Posterior cingulate gyrus (tissue), 11 donors: ENCODE data around the gene PLPP1.

Experiments
- DNase-seq, 10 donors: peaks; one replicate each; pipeline versions ENCODE4 v3.0.0 to v3.0.0-alpha.2; 2020 to 2021; ENCODE audit warnings: mixed read lengths in 3 of 10
- intact Hi-C: fragments of 100-400 bp; cut with DNase I; formaldehyde crosslinking; loops from one replicate; pipeline ENCODE4 v1.15.1; 2023

Gene PLPP1

GRCh38 chr5:55534436-55535198 is at the start of gene PLPP1:
PLPP1 (minus strand) TSS chr5:55534964; CDS start chr5:55534629, 335 bp downstream.
- DNase-seq = peak; percentile 89 to 99 (median 94)
- intact Hi-C loops = loop anchor here (1.0 to 10.0 kb wide), 5 partner anchors 68 to 190 kb away; no protein-coding TSS in a partner anchor

- intact Hi-C loops = no loop called here
- DNase-seq = no peak
Measured at GRCh38 chr5:55583578-55583977, 48.8 kb upstream of the PLPP1 start.

- DNase-seq = no peak
- intact Hi-C loops = no loop called here
Measured at GRCh38 chr5:55582256-55582655, 47.5 kb upstream of the PLPP1 start.

GRCh38 chr5:55580042-55580441 is 45.3 kb upstream of the PLPP1 start:
- no peak for DNase-seq
- intact Hi-C loops = no loop called here

GRCh38 chr5:55578771-55579170 is 44.0 kb upstream of the PLPP1 start:
- intact Hi-C loops = no loop called here
- no peak for DNase-seq

- intact Hi-C loops = no loop called here
- DNase-seq = peak in 1 of 10 donors; percentile 29
Measured at GRCh38 chr5:55577353-55578060, 42.7 kb upstream of the PLPP1 start.

GRCh38 chr5:55576661-55577060 is 41.9 kb upstream of the PLPP1 start:
- intact Hi-C loops = no loop called here
- no peak for DNase-seq

GRCh38 chr5:55575815-55576583 is 41.2 kb upstream of the PLPP1 start:
- intact Hi-C loops = no loop called here
- DNase-seq = no peak

GRCh38 chr5:55572600-55572999 is 37.8 kb upstream of the PLPP1 start:
- DNase-seq = no peak
- intact Hi-C loops = no loop called here

GRCh38 chr5:55572020-55572419 is 37.3 kb upstream of the PLPP1 start:
- intact Hi-C loops = no loop called here
- no peak for DNase-seq

- no peak for DNase-seq
- intact Hi-C loops = no loop called here
Measured at GRCh38 chr5:55570570-55570969, 35.8 kb upstream of the PLPP1 start.

- intact Hi-C loops = no loop called here
Measured at GRCh38 chr5:55570026-55570425, 35.3 kb upstream of the PLPP1 start.

GRCh38 chr5:55569513-55569865 is 34.7 kb upstream of the PLPP1 start:
- intact Hi-C loops = no loop called here
- DNase-seq = no peak

More at GRCh38 chr5:55570026-55570425, 35.3 kb upstream of the PLPP1 start:
- DNase-seq = no peak

- intact Hi-C loops = no loop called here
- DNase-seq = no peak
Measured at GRCh38 chr5:55568654-55569512, 34.1 kb upstream of the PLPP1 start.

- DNase-seq = no peak
- intact Hi-C loops = no loop called here
Measured at GRCh38 chr5:55564721-55565120, 30.0 kb upstream of the PLPP1 start.

- intact Hi-C loops = no loop called here
- DNase-seq = no peak
Measured at GRCh38 chr5:55558484-55558883, 23.7 kb upstream of the PLPP1 start.

GRCh38 chr5:55557123-55557522 is 22.4 kb upstream of the PLPP1 start:
- intact Hi-C loops = no loop called here
- no peak for DNase-seq

GRCh38 chr5:55554585-55555202 is 19.9 kb upstream of the PLPP1 start:
- intact Hi-C loops = no loop called here
- DNase-seq = no peak

- no peak for DNase-seq
- intact Hi-C loops = no loop called here
Measured at GRCh38 chr5:55551904-55552303, 17.1 kb upstream of the PLPP1 start.

- DNase-seq = no peak
- intact Hi-C loops = no loop called here
Measured at GRCh38 chr5:55551358-55551757, 16.6 kb upstream of the PLPP1 start.
